Brain microvascular endothelial cell (primary cell): Measurements from ENCODE around the gene PDE10A.

ENCODE experiments used
- DNase-seq: peaks from one replicate; pipeline ENCODE4 v3.0.0-alpha.2; 2020
- H3K27ac ChIP-seq: fragments of 250-450 bp; sonication (Bioruptor Pico); 2 replicates; pipeline ENCODE4 v1.5.1; 2020; ENCODE audit warnings: mild to moderate bottlenecking, moderate library complexity
- H3K27me3 ChIP-seq: fragments of 250-450 bp; sonication (Bioruptor Pico); replicated peaks from 2 replicates; pipeline ENCODE4 v1.5.1; 2020; ENCODE audit warnings: mild to moderate bottlenecking
- H3K36me3 ChIP-seq: fragments of 250-450 bp; sonication (Bioruptor Pico); replicated peaks from 2 replicates; pipeline ENCODE4 v1.5.1; 2020; ENCODE audit warnings: mild to moderate bottlenecking
- H3K4me3 ChIP-seq: 2 replicates; pipeline ENCODE4 v1.5.1; 2011; ENCODE audit warnings: low read depth, mild to moderate bottlenecking, control low read depth, low read length, moderate library complexity
- in situ Hi-C: cut with HindIII; loops from 2 replicates; pipeline ENCODE4 v1.10.0; 2017; ENCODE audit warnings: low sequenced_read_pairs, low pct_ligation_motif_present
- TF ChIP-seq, protein P1 (sequence below): IDR thresholded peaks from 2 replicates; pipeline ENCODE4 v1.5.1; 2011; ENCODE audit warnings: low read depth, mild to moderate bottlenecking, moderate library complexity, low read length, control low read depth, inconsistent platforms; ENCODE audit errors: missing control alignments

PDE10A gene

DNA sequence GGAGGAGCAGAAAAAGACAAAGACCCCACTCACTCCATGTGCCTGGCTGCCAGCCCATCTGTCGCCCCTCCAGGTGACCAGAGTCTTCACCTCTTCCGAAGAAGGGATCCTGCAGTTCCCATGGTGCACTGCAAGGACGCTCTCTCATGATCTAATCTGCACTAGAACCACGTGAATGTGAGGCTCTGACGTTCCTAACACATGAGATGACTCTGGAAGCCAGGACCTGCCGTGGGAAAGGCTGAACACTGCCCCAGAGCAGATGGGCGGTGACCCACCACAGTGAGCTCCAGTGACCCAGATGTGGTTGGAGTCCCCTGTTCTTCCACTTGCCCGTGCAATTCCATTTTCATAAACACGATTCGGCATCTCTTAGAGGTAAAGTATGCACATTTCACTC, 39.6 kb upstream of the PDE10A start:
- peak; percentile 33 for DNase-seq
- H3K27ac ChIP-seq: no peak overlapping the region
- H3K36me3 ChIP-seq: no peaks in the 10 kb centered on the region
- in situ Hi-C loops: no loop called here
- no peak overlapping the region for H3K4me3 ChIP-seq
- no peaks in the 10 kb centered on the region for H3K27me3 ChIP-seq
- TF ChIP-seq, protein P1, sequence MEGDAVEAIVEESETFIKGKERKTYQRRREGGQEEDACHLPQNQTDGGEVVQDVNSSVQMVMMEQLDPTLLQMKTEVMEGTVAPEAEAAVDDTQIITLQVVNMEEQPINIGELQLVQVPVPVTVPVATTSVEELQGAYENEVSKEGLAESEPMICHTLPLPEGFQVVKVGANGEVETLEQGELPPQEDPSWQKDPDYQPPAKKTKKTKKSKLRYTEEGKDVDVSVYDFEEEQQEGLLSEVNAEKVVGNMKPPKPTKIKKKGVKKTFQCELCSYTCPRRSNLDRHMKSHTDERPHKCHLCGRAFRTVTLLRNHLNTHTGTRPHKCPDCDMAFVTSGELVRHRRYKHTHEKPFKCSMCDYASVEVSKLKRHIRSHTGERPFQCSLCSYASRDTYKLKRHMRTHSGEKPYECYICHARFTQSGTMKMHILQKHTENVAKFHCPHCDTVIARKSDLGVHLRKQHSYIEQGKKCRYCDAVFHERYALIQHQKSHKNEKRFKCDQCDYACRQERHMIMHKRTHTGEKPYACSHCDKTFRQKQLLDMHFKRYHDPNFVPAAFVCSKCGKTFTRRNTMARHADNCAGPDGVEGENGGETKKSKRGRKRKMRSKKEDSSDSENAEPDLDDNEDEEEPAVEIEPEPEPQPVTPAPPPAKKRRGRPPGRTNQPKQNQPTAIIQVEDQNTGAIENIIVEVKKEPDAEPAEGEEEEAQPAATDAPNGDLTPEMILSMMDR: no peak

DNA sequence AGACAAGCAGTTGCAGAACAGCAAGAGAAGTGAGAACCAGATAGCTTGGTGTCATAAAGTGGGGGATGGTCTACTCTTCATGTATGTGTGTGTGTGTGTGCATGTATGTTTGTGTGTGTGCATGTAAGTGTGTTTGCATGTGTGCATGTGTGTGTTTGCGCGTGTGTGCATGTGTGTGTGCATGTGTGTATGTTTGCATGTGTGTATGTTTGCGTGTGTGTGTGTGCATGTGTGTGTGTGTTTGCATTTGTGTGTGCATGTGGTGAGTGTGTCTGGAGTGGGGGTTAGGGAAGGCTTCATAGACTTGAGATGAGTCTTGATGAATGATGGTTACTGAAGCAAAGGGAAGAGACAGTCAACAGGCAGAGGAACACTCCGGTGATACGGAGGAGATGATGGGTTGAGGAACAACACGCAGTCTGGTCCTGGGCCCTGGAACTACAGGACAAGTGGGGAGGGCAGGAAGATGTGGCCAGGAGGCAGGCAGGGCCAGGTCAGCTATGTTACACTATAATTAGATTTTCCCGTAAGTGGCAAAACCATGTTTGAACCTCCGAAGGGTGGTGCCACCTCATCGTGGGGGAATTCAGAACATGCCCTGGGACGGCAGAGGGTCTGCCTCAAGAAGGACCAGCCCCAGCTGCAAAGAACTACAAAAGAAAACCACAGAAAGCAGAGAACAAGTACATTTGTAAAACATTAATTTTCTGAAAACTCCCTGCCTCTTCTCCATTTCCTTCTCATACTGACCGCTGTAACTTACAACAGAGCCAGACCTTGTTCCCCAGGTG, 38.7 kb upstream of the PDE10A start:
- TF ChIP-seq, protein P1: no peak
- in situ Hi-C loops: no loop called here
- Histone ChIP-seq H3K27me3 (no peaks in the 10 kb centered on the region), H3K4me3 (no peak overlapping the region), H3K36me3 (no peaks in the 10 kb centered on the region), H3K27ac (no peak overlapping the region)
- no peak for DNase-seq

DNA sequence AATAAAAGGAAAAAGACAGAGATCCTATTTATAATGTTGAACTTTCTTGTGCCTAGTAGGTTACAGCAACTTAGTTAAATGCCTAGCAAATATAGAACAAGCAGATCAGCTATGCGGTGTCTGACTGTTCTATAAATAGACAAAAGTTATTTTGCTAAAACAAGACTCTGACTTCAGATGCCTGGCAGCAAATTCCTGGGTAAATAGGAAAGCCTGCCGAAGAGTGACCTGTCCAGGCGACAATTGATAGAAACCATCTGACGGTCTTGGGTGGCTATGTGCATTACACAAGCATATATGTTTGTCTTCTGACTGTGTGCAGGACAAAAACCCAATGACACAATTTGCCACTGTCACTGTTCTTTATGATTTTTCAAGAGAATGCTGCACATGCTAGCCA, 38.0 kb upstream of the PDE10A start:
- no peaks in the 10 kb centered on the region for H3K36me3 ChIP-seq
- H3K27ac ChIP-seq: no peak overlapping the region
- H3K4me3 ChIP-seq: no peak overlapping the region
- TF ChIP-seq, protein P1: no peak
- H3K27me3 ChIP-seq: no peaks in the 10 kb centered on the region
- in situ Hi-C loops: no loop called here
- peak; percentile 14 for DNase-seq

DNA sequence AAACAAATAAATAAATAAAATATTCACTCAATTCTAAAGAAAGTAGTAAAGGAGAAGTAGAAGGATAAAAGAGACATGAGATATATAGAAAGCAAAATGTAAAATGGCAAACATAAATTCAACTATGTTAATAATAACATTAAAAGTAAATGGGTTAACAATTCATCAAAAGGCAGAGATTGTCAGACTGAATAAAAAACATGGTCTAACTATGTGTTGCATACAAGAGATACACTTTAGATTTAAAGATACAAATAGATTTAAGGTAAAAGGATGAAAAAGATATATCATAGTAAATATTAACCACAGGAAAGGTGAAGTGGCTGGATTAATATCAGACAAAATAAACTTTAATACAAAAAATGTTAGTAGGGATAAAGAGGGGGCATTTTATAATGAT, 35.8 kb upstream of the PDE10A start:
- in situ Hi-C loops: no loop called here
- Histone ChIP-seq H3K27ac (no peak overlapping the region), H3K4me3 (no peak overlapping the region), H3K27me3 (no peaks in the 10 kb centered on the region), H3K36me3 (no peaks in the 10 kb centered on the region)
- TF ChIP-seq, protein P1: no peak
- DNase-seq: no peak

DNA sequence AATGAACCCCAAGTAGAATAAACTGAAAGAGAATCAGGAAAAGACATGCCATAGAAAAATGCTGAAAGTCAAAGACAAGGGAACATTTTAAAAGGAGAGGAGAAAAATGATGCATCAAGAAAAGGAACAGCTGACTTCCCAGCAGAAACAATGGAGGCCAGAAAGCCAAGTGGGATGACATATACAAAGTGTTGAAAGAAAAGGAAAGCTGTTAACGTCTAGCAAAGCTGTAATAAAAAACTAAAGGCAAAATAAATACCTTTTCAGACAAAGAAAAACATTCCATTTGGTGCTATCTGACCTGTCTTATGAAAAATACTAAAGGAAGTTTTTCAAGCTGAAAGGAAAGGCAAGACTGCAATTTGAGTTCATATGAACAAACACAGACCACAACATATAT, 34.1 kb upstream of the PDE10A start:
- H3K27ac ChIP-seq: no peak overlapping the region
- in situ Hi-C loops: no loop called here
- TF ChIP-seq, protein P1: no peak
- H3K4me3 ChIP-seq: no peak overlapping the region
- H3K36me3 ChIP-seq: no peaks in the 10 kb centered on the region
- H3K27me3 ChIP-seq: no peaks in the 10 kb centered on the region
- DNase-seq: no peak
